Kasumi-1 (cell line): ENCODE data around the gene ZNF346.

ENCODE experiments used
- DNase-seq, 2 experiments: peaks; one replicate each; lab custom pipeline; 2025; lab: John Stamatoyannopoulos, UW

The ZNF346 gene

DNA sequence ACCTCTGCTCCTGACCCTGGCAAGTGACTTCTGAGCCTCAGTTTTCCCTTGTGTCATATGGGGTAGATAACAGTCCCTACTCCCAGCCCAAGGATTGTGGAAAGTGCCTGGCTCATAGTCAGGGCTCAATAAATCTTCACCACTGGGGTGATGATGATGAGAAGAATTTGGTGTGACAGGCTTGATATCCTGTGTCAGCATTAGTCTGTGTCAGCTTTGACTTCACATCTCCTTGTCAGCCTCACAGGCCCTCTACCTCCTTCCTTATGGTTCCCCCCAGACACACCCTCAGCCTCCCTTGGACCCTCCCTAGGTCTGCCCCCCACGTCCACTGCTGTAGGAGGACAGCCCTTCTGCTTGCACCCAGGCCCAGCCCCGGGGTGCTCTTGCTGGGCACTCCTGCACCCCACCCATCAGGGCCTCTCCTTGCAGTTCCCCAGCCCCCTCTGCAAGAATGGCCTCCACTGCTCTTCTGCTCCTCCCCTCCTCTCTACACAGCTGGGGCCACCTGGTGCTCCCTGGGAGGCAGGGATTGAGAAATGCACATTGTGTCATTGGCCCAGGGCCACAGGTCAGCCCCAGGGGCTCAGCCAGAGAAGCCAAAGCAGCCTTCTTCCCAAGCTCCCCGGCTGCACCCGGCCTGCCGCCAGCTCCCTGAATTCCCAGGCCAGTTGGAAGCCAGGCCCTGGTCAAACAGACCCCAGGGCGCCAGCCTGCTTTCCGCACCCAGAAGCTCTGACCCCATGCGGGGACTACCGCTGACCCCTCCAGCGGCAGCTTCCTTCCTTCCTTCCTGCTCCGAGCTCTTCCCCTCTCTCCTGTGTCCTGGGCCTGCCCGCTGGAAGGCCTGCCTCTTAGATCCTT lies 72.0 kb downstream of the ZNF346 start:
- DNase-seq = no peak

DNA sequence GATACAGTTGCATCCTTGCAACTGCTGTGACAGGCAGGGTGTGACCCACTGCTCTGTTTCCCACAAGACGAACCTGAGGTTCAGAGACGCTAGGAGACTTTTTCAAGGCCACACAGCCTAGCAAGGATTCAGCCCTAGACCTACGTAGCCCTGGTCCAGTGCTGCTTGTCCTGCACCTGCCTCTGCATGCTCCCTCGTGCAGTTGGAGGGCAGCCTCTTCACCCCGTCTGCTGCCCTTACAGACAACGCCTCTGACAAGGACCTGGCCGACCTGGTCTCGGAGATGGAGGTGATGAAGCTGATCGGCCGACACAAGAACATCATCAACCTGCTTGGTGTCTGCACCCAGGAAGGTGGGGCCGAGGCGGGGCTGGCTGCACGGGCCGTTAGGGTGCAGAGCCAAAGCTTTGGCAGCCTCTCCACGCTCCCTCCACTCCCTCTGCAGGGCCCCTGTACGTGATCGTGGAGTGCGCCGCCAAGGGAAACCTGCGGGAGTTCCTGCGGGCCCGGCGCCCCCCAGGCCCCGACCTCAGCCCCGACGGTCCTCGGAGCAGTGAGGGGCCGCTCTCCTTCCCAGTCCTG lies 72.7 kb downstream of the ZNF346 start:
- DNase-seq = no peak

DNA sequence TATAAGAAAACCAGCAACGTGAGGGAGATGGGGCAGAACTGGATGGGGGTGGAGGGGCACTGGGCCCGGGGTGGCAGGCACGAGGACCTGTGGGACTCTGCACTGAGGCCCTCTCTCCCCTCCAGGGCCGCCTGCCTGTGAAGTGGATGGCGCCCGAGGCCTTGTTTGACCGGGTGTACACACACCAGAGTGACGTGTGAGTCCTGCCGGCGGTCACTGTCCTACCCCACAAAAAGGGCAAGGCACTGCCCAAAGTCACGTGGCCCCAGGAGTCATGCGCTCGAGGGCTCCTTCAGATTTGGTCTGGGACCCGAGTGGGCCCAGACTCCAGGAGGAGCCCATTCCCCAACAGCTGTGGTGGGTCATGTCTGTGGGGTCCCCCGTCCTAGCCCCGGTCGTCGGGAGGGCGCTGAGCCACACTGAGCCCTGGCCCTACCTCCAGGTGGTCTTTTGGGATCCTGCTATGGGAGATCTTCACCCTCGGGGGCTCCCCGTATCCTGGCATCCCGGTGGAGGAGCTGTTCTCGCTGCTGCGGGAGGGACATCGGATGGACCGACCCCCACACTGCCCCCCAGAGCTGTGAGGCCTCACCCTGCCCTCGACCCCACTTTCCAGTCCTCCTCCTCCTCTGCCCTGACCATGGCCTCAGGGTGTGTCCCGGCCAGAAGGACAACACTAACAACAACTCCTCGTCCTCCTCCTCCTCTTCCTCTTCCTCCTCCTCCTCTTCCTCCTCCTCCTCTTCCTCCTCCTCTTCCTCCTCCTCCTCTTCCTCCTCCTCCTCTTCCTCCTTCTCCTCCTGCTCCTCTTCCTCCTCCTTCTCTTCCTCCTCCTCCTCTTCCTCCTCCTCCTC lies 73.9 kb downstream of the ZNF346 start:
- DNase-seq = no peak

- DNase-seq = no peak
Observed at GRCh38 chr5:177097016-177097985, 74.8 kb downstream of the ZNF346 start.

DNA sequence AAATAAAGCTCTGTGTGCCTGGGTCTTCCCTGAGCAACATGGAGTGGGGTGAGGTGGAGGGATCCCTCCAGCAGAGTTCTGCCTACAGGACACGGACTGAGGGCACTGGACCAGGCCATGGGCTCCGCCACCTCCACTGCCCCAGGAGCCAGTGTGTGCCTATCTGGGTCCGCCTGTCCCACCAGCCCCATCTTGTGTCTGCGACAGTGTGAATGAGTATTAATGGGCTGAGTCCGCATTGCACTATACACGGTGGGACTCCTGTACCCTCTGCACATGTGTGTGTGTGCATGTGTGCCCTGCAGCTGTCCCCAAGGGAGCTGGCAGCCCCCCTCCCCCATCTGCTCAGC lies 75.6 kb downstream of the ZNF346 start:
- DNase-seq = no peak

GRCh38 chr5:177098470-177099141 lies 76.1 kb downstream of the ZNF346 start:
- no peak for DNase-seq

DNA sequence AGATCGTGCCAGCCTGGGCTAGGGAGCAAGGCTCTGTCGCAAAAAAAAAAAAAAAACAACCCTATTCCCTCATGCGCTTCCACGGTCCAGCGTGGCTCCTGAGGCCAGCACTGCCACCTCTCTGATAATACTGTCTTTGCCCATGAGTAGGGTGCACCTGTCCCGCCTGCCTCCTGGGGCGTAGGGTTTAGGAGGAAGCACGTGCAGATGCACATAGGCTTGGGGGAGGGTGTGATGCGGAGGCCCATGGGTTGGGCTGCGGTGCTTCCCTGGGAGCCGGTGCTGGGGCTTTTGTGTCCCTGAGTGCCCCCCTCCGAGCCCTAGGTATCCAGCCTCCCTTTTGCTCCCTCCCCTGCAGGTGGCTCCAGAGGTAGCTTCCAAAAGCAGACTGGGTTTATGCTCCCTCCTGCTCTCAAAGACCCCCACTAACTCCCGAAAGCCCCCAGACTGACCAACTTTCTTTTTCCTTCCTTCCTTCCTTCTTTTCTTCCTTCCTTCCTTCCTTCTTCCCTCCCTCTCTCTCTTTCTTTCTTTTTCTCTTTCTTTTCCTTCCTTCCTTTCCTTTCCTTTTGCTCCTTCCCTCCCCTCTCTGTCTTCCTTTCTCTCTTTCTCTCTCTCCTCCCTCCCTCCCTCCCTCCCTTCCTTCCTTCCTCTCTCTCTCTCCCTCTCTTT lies 77.1 kb downstream of the ZNF346 start:
- no peak for DNase-seq

GRCh38 chr5:177100714-177101121 lies 78.2 kb downstream of the ZNF346 start:
- no peak for DNase-seq

GRCh38 chr5:177103523-177104253 lies 81.2 kb downstream of the ZNF346 start:
- DNase-seq = no peak

GRCh38 chr5:177105691-177106476 lies 83.4 kb downstream of the ZNF346 start:
- no peak for DNase-seq

- no peak for DNase-seq
Observed at GRCh38 chr5:177107159-177107558, 84.7 kb downstream of the ZNF346 start.

GRCh38 chr5:177109810-177110209 lies 87.3 kb downstream of the ZNF346 start:
- DNase-seq = no peak

GRCh38 chr5:177111720-177112394 lies 89.4 kb downstream of the ZNF346 start:
- DNase-seq = peak; percentile 40 to 46

- no peak for DNase-seq
Observed at GRCh38 chr5:177112589-177113220, 90.2 kb downstream of the ZNF346 start.

- peak; percentile 84 to 85 for DNase-seq
Observed at GRCh38 chr5:177113566-177114424, 91.3 kb downstream of the ZNF346 start.

DNA sequence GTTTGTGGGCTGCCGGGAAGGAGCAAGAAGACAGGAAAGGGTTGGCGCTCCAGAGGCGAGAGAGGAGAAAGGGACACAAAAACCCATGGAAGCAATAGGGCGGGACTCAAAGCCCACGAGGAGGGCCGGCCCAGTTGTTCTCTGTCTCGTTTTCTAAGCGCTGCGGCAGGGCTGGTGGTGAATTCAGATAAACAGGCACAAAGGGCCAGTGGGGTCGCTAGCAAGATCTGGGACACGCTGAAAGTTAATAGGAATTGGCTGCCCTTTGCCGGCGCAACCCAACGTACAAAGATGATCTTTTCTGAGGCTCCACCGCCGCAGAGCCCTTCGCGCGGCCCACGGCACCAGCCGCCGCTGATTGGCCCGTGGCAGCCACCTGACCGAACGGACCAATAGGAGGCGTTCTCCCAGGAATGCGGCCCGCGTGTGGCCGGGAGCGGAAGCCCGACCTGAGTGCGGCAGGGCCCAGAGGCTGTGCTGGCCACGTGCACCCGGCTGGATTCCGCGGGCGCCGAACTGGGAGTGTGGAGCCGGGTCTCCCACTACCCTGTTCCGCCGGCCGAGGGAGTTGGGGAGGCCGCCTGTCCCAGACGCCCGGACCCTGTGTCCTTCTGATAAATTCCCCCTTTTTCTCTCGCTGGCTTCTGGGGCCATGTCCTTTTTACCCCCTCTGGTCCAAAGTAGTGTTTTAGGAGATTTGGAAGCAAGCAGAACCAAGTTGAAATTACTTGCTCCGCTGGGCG lies 94.3 kb downstream of the ZNF346 start:
- no peak for DNase-seq
